IPS-20b (cell line): Measurements from ENCODE around the gene WDFY4.
A peak's percentile ranks its signal among the peaks of the same experiment; 100 is the strongest.

Experiments
- H3K27ac ChIP-seq: one replicate; pipeline ENCODE4 v1.5.1; 2013; ENCODE audit warnings: low read length
- H3K27me3 ChIP-seq: 2 replicates; pipeline ENCODE4 v1.6.1; 2013; ENCODE audit warnings: mild to moderate bottlenecking, low read length, inconsistent platforms; ENCODE audit not compliant: insufficient read depth
- H3K36me3 ChIP-seq: 2 replicates; pipeline ENCODE4 v1.6.1; 2013; ENCODE audit warnings: low read depth, mild to moderate bottlenecking, inconsistent platforms, low read length, moderate library complexity; ENCODE audit not compliant: insufficient read depth
- H3K4me1 ChIP-seq: 2 replicates; pipeline ENCODE4 v1.6.1; 2013; ENCODE audit warnings: mild to moderate bottlenecking, control low read depth, inconsistent platforms, low read length, moderate library complexity; ENCODE audit not compliant: insufficient read depth
- H3K4me3 ChIP-seq: 2 replicates; pipeline ENCODE4 v1.5.1; 2013; ENCODE audit warnings: mild to moderate bottlenecking, low read length, inconsistent platforms
- H3K9ac ChIP-seq: 2 replicates; pipeline ENCODE4 v1.6.1; 2013; ENCODE audit warnings: low read depth, mild to moderate bottlenecking, inconsistent platforms, low read length, moderate library complexity
- H3K9me3 ChIP-seq: 2 replicates; pipeline ENCODE4 v1.6.1; 2013; ENCODE audit warnings: mild to moderate bottlenecking, low read depth, low read length, inconsistent platforms; ENCODE audit not compliant: insufficient read depth

The WDFY4 gene

DNA sequence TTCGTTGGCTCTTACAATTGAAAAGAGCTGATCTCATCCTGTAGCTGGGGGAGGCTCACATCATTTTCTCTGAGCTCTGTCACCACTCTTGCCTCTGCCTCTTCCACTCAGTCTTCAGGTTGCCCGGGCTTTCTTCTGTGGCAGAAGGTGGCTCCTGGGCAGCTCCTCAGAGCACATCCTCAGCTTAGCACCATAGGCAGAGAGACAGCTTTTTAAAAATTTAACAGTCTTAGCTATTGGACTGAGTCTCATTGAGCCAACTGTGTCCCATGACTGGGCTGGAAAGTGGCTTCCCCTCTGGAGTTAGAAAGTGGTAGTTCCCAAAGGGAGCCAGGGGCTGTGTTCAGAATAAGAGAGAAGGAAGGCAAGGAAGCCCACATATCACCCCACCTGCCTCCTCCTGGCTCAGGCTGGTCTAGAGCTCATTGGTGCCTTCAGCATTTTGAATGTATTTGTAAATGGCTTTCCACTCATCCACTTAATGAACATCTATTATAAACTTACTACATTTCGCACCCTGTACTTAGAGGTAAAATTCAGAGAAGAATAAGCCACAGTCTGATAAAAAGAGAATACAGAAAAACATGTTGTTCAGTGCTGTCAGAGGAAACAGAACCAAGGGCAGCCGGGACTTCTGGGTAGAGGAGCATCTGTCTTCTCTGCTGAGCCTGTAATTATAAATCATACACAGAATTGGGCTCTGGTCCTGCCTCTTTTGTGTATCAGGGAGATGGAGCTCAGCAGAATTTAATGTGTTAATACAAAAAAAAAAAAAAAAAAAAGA, 119.3 kb downstream of the WDFY4 start:
- Histone ChIP-seq H3K9me3 (no peaks in the 10 kb centered on the region; the same call in 1 of the 2 replicates), H3K4me3 (no peak overlapping the region), H3K36me3 (no peaks in the 10 kb centered on the region), H3K27ac (no peak overlapping the region), H3K4me1 (peaks cover 7% of the 10 kb centered on the region; the same call in 1 of the 2 replicates), H3K9ac (peak overlapping the region; percentile 32; the same call in 1 of the 2 replicates), H3K27me3 (no peaks in the 10 kb centered on the region; the same call in 1 of the 2 replicates)

- no peaks in the 10 kb centered on the region; the same call in 1 of the 2 replicates for H3K9me3 ChIP-seq
- H3K27ac ChIP-seq = no peak overlapping the region
- no peak overlapping the region for H3K4me3 ChIP-seq
- H3K4me1 ChIP-seq = peaks cover 7% of the 10 kb centered on the region; the same call in 1 of the 2 replicates
- no peaks in the 10 kb centered on the region for H3K36me3 ChIP-seq
- H3K27me3 ChIP-seq = no peaks in the 10 kb centered on the region; the same call in 1 of the 2 replicates
- H3K9ac ChIP-seq = no peak overlapping the region
These were observed 120.1 kb downstream of the WDFY4 start for GRCh38 chr10:48804740-48805182.

DNA sequence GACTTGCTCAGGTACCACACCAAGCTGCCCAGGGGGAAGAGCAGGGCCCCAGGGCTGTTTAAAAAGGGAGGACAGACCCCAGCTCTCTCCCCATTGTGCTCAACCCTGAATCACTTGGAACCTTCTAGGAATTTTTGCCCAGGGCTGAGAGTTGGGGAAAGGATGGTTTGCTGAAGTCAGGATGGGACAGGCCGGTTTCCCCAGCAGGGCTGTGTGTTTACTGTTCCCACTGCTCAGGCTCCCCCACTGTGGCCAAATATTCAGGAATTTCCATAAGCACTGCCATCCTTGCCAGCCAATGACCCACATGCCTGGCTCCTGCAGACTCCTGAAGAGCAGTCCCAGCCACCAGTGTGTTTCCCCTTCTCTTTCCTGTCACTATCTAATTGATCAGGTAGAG, 120.7 kb downstream of the WDFY4 start:
- Histone ChIP-seq H3K27ac (no peak overlapping the region), H3K9ac (no peak overlapping the region), H3K9me3 (no peaks in the 10 kb centered on the region), H3K4me3 (no peak overlapping the region), H3K36me3 (no peaks in the 10 kb centered on the region), H3K4me1 (peaks cover 7% of the 10 kb centered on the region; the same call in 1 of the 2 replicates), H3K27me3 (no peaks in the 10 kb centered on the region; the same call in 1 of the 2 replicates)

DNA sequence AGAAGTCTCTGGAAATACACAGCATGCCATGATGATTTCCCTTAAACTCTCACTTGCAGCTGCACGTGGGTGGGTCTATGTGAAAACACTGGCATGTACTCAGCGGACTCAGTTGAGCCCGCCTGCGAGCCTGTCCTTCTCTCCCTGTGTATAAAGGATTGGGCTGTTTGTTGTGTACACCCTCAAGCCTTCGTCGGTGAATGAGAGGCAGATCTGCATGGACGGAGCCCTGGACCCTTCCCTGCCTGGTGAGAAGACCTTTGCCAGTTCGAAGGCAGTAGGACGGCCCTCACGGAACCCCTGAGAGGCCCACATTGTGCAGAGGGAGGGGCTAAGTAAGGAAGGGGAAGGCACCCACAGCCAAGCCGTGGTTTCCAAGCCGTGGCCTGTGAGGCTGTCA, 121.2 kb downstream of the WDFY4 start:
- peaks cover 7% of the 10 kb centered on the region; the same call in 1 of the 2 replicates for H3K4me1 ChIP-seq
- H3K9ac ChIP-seq = no peak overlapping the region
- no peaks in the 10 kb centered on the region for H3K9me3 ChIP-seq
- no peak overlapping the region for H3K4me3 ChIP-seq
- no peak overlapping the region for H3K27ac ChIP-seq
- H3K36me3 ChIP-seq = no peaks in the 10 kb centered on the region
- no peaks in the 10 kb centered on the region; the same call in 1 of the 2 replicates for H3K27me3 ChIP-seq

DNA sequence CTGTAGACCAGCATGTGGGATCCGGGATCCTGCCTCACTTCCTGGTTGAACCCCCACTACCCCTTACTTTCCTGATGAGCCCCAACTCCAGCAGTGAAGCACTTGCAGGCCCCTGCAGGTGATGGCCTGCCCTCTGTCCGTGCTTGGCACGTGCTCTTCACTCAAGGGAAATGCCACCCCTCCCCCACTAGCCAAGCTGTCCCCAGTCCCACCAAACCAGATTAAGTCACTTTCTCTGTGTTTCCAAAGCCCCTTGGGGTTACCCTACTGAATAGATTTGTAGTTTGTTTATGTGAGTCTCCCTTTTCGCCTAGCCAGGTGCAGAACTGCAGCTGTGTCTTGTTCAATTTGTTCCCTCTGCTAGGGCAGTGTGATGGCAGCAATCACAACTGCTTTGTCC, 121.7 kb downstream of the WDFY4 start:
- no peak overlapping the region for H3K4me3 ChIP-seq

DNA sequence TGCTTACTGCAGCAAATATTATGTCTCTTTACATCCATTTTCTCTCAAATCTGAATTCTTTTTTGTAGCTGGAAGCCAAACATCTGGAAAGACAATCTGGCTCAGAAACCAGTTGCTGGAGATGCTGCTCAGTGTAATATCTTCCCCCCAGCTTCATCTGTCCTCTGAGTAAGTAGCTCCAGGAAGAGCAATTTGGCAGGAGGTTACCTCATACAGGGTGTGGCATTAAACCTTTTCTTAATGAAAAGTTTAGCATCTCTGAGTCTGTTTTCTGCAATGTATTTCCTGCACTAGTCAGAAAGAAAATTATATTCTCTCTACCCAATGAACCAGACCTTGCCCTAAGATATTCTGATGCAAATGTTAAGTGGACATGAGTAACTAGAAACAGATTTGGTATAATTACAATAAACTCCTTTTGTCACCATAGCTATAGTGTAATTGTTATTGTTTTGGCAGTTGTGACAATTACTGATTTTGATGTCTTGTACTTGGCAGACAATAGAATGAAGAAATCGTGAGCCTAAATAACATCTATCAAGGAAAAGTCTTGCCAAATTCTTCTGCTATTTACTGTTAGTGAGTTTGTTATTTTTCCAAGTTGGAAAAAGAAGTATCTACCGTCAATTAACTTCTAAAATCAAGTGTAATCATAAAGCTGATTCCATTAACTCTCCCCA, 123.3 kb downstream of the WDFY4 start:
- Histone ChIP-seq H3K4me3 (no peak overlapping the region), H3K4me1 (peaks cover 7% of the 10 kb centered on the region; the same call in 1 of the 2 replicates), H3K9ac (no peak overlapping the region), H3K36me3 (no peaks in the 10 kb centered on the region), H3K27me3 (peaks cover 6% of the 10 kb centered on the region), H3K27ac (no peak overlapping the region), H3K9me3 (no peaks in the 10 kb centered on the region)

More for the DNA sequence above, 121.7 kb downstream of the WDFY4 start:
- H3K9me3 ChIP-seq = no peaks in the 10 kb centered on the region
- no peak overlapping the region for H3K27ac ChIP-seq
- H3K9ac ChIP-seq = no peak overlapping the region
- H3K4me1 ChIP-seq = peaks cover 7% of the 10 kb centered on the region; the same call in 1 of the 2 replicates
- H3K36me3 ChIP-seq = no peaks in the 10 kb centered on the region
- no peaks in the 10 kb centered on the region; the same call in 1 of the 2 replicates for H3K27me3 ChIP-seq

GRCh38 chr10:48809261-48809660, 124.6 kb downstream of the WDFY4 start:
- Histone ChIP-seq H3K4me3 (no peak overlapping the region), H3K36me3 (no peaks in the 10 kb centered on the region), H3K9me3 (no peaks in the 10 kb centered on the region), H3K27ac (no peak overlapping the region), H3K27me3 (peaks cover 15% of the 10 kb centered on the region), H3K4me1 (peaks cover 7% of the 10 kb centered on the region; the same call in 1 of the 2 replicates), H3K9ac (no peak overlapping the region)

DNA sequence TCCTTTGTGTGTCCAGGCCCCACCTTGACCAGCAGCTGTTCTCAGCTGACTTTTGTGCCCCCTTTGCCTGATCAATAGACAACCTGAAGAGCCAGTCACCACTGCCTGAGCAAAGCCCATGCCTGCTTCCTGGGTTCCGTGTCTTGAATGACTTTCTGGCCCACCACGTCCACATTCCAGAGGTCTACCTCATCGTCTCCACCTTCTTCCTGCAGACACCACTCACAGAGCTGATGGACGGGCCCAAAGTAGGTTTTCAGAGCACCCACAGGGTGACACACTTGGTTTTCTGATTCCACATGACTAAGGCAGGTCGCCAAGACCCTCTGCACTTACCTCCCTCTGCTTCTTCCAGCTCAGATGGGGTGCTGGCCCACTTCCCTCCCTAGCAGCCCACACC, 126.8 kb downstream of the WDFY4 start:
- peaks cover 19% of the 10 kb centered on the region for H3K27me3 ChIP-seq
- H3K36me3 ChIP-seq = no peaks in the 10 kb centered on the region
- H3K4me3 ChIP-seq = no peak overlapping the region
- no peak overlapping the region for H3K9ac ChIP-seq
- no peaks in the 10 kb centered on the region for H3K9me3 ChIP-seq
- no peaks in the 10 kb centered on the region for H3K4me1 ChIP-seq
- no peak overlapping the region for H3K27ac ChIP-seq

DNA sequence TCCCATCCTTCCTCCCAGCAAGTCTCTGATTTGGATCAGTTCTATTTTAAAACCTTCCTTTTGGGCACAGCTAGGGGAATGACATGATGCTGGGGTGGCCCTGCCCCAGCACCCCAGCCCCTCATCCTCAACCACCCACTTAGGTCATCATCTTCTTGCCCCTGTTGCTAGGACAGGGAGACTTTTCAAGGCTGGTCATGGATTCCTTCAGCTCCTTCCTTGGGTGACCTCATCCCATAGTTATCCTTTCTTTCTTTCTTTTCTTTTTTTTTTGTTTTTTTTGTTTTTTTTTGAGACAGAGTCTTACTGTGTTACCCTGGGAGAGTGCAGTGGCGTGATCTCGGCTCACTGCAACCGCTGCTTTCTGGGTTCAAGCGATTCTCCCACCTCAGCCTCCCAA, 127.2 kb downstream of the WDFY4 start:
- Histone ChIP-seq H3K27me3 (peaks cover 19% of the 10 kb centered on the region), H3K9ac (no peak overlapping the region), H3K36me3 (no peaks in the 10 kb centered on the region), H3K27ac (no peak overlapping the region), H3K9me3 (no peaks in the 10 kb centered on the region), H3K4me1 (no peaks in the 10 kb centered on the region), H3K4me3 (no peak overlapping the region)

GRCh38 chr10:48813291-48813690, 128.6 kb downstream of the WDFY4 start:
- Histone ChIP-seq H3K4me3 (no peak overlapping the region), H3K27ac (no peak overlapping the region), H3K36me3 (no peaks in the 10 kb centered on the region), H3K9me3 (no peaks in the 10 kb centered on the region), H3K27me3 (peaks cover 19% of the 10 kb centered on the region), H3K4me1 (no peaks in the 10 kb centered on the region), H3K9ac (no peak overlapping the region)

DNA sequence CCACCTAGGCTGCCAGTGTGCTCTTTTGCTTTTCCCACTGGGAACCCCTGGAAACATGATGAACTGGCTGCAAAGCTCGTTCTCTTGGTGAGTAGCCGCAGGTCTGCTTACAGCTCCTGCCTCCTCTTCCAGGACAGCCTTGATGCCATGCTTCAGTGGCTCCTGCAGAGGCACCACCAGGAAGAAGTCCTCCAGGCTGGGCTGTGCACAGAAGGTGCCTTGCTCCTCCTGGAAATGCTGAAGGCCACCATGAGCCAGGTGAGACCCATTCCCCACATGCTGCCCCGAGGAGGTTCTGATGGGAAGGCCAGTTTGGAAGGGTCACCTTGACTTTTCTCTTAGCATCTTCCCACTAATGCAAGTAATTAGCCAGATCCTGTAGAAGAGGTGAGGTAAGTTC, 129.2 kb downstream of the WDFY4 start:
- no peaks in the 10 kb centered on the region for H3K36me3 ChIP-seq

More for the DNA sequence above, 129.2 kb downstream of the WDFY4 start:
- Histone ChIP-seq H3K4me3 (no peak overlapping the region), H3K4me1 (no peaks in the 10 kb centered on the region), H3K27me3 (peaks cover 19% of the 10 kb centered on the region), H3K27ac (no peak overlapping the region), H3K9ac (no peak overlapping the region), H3K9me3 (no peaks in the 10 kb centered on the region)
